GM18511 (cell line): Measurements from ENCODE around the gene CTU1.

ENCODE experiments used
- ATAC-seq: cut with Tn5 transposase; IDR thresholded peaks from one replicate; pipeline ENCODE4 v1.9.1; 2021; ENCODE audit warnings: mild to moderate bottlenecking, moderate library complexity; ENCODE audit not compliant: unreplicated experiment

Gene CTU1

DNA sequence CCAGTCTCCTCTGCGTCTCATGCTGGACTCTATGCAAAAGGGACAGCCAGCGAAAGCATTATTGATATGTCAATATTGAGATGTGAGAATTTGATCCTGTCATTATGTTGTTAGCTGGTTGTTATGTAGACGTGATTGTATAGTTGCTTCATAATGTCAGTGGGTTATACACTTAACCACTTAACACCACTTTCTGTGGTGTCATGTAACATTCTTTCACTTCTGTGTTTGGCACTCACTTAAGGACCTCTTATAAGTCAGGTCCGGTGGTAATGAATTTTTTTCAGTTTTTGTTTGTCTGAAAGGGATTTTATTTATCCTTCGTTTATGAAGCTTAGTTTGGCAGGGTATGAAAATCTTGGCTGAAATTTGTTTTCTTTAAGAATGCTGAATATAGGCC is 26.8 kb upstream of the CTU1 start:
- ATAC-seq: no peak

DNA sequence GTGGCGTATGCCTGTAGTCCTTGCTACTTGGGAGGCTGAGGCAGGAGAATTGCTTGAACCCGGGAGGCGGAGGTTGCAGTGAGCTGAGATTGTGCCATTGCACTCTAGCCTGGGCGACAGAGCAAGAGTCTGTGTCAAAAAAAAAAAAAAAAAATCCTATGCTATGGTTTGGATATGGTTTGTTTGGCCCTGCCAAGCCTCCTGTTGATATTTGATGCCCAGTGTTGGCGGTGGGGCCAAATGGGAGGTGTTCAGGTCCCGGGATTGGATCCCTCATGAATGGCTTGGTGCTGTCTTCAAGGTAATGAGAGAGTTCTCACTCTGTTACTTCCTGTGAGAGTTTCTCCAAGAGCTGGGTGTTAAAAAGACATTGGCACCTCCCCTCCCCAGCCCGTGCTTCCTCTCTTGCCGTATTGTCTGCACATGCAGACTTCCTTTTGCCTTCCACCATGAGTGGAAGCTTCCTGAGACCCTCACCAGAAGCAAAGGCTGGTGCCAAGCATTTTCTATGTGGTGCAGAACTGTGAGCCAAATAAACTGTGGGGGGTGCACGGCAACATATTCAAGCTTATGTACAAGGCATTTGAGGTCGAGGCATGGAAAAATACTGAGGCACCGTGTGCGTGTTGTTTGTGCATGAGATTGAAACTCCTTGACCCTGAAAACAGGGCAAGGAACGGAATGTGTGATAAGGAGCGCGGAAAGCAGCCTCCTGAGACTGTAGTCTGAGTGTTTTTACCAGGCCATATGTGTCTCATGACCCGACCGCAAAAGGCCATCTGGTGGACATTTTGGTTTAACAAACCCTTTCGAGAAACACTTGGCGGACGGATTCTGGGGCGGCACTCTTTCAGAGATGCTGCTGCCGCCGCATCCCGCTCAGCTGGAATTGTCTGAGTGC is 23.8 kb upstream of the CTU1 start:
- no peak for ATAC-seq

DNA sequence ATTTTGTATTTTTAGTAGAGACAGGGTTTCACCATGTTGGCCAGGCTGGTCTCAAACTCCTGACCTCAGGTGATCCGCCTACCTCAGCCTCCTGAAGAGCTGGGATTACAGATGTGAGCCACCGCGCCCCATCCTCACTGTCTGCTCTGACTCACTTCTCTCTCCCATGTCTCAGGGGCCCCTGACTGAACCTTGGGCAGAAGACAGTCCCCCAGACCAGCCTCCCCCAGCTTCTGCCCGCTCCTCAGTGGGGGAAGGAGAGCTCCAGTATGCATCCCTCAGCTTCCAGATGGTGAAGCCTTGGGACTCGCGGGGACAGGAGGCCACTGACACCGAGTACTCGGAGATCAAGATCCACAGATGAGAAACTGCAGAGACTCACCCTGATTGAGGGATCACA is 21.5 kb upstream of the CTU1 start:
- ATAC-seq: no peak

DNA sequence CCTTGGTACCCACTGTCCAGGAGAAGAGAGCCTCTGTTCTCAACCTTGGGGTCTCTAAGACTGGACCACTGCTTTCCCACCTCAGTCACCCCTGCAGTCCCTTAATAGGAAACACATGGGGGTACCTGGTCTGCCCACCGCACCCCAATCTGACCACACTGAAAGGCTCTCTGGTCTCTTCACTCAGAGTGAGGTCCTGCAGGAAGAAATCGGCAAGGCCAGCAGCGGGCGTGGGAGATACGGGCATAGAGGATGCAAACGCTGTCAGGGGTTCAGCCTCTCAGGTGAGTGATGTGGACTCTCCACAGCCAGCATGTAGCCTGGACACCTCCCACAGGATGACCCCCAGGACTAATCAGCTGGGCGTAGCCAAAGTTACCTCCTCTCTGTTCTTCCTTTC is 20.0 kb upstream of the CTU1 start:
- ATAC-seq: no peak

DNA sequence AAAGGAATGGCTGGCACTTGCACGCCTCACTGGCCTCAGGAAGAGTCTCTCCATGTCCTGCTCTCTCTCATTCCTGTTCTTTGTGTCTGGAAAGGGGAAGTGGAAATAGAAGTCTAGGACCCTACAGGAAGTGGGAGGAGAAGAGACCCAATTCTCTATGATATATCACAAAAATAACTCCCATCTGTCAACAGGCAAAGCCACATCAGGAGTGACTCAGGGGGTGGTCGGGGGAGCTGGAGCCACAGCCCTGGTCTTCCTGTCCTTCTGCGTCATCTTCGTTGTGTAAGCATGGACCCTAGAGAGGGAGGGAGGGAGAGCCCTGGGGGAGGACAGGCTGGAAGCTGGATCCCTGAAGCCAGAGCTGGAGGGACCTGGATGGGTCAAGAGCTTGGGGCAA is 19.5 kb upstream of the CTU1 start:
- no peak for ATAC-seq

DNA sequence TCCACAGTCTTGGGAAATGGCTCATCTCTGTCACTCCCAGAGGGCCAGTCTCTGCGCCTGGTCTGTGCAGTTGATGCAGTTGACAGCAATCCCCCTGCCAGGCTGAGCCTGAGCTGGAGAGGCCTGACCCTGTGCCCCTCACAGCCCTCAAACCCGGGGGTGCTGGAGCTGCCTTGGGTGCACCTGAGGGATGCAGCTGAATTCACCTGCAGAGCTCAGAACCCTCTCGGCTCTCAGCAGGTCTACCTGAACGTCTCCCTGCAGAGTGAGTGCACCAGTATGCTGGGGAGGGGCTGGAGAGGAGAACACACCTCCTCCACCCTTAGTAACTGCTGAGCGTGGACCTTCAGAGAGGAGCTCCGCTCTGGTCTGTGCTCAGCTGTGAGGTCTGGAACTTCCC is 18.8 kb upstream of the CTU1 start:
- ATAC-seq: no peak

DNA sequence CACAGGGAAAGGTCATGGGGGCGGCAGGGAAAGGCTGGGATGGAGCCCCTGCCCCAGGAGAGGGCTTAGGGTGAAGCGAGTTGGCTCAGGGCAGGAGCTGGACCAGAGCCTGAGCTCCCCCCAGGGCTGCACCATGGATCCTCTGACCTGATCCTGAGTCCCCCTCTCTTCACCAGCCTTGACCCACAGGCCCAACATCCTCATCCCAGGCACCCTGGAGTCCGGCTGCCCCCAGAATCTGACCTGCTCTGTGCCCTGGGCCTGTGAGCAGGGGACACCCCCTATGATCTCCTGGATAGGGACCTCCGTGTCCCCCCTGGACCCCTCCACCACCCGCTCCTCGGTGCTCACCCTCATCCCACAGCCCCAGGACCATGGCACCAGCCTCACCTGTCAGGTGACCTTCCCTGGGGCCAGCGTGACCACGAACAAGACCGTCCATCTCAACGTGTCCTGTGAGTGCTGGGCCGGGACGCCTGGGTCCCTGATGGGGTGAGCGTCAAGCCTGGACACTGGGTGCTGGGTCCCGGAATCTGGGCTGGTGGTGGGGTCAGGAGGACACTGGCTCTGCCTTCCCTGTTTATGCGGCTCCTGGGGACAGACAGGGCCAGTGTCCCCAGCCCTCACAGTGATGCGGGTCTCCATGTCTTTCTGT is 17.3 kb upstream of the CTU1 start:
- ATAC-seq: no peak

DNA sequence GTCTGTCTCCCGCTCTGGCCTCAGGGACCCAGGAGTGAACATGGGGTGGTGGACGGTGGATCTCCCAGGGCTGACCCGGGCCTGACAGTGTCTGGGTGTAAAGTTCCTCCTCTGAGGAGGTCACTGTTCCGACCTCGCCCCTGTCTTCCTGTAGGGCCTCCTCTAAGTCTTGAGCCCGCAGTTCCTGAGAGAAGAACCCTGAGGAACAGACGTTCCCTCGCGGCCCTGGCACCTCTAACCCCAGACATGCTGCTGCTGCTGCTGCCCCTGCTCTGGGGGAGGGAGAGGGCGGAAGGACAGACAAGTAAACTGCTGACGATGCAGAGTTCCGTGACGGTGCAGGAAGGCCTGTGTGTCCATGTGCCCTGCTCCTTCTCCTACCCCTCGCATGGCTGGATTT is 16.5 kb upstream of the CTU1 start, which contains the start of gene SIGLEC9:
Gene SIGLEC9, plus strand, starts transcription at position 178 of the 400 bp plus-strand sequence. Its CDS starts 69 bp downstream, at position 247.
- ATAC-seq: no peak

DNA sequence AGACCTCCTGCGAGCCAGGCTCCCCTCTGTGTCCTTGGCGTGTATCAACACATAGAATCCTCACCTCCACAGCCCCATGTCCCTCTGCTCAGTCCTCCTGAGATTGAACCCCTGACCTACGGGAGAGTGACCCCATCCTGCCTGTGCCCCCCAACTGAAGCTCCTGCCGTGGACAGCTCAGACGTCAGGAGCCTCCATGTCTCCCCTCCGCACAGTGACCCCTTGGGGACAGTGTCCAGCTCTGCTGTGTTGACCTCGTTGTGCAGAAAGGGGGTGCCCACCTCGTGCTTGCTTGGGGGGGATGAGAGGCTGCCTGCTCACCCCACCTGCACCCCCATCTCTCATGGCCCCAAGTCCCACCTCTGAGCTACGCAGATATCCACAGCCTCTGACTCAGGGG is 16.0 kb upstream of the CTU1 start:
- no peak for ATAC-seq

DNA sequence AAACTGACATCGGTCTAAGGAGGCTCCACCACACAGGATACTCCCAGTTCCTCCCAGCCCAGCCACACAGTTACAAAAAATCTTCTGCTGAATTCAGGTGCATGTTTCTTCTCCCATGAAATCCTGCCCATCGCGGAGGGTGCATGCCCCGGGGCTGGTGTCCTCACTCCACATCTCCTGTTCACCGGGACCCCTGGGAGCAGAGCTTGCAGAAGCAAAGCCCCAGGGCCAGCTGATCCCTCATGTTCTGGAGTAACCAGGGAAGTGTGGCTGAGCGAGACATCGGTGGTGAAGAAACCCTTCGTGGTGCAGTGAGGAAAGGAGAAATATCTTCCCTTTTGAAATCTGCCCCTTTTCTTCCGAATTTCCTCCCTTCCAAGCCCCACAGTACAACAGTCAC is 15.6 kb upstream of the CTU1 start:
- no peak for ATAC-seq

DNA sequence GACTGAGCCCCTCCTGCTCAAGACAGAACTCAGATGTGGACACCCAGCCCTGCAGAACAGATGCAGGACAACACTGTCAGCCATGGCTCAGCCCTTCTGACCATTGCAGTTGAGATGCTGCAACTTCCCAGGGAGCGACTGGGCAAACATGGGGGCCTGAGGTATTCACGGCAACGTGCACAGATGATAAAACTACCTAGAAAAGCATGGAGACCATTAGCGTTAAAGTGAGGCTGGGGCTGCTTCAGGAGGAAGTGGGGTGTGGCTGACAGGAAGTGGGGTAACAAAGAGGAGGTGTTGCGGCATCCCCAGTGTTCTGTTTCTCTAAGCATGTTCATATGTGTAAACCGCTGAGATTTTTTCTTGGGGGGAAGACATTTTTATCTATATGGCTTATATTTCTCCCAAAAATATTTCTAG is 15.2 kb upstream of the CTU1 start:
- no peak for ATAC-seq

DNA sequence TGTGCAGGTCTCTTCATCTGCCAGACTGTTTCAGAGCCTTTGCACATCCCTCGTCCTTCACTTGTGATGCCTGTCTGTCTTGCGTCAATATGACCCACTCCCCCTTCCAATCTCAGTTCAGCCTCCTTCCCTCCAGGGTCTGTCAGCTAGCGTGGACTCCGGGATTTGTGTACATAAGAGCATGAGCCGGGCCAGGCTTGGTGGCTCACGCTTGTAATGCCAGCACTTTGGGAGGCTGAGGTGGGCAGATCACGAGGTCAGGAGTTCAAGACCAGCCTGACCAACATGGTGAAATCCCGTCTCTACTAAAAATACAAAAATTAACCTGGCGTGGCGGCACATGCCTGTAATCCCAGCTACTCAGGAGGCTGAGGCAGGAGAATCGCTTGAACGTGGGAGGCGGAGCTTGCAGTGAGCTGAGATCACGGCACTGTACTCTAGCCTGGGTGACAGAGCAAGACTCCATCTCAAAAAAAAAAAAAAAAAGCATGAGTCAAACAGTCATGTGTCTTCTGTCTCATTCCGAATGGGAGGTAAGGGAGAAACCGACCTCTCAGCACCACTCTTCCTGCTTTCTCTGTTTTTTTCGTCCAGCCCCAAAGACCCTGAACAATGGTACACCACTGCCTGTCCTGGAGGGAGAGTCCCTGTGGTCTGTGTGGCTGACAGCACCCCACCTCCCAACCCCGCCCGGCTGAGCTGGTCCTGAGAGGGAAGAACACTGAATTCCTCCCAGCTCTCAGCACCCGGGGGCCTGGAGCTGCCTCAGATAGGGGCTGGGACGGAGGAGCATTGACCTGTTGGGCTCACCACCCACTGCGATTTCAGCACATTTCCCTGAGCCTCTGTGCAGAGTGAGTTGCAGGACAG is 14.1 kb upstream of the CTU1 start:
- no peak for ATAC-seq

DNA sequence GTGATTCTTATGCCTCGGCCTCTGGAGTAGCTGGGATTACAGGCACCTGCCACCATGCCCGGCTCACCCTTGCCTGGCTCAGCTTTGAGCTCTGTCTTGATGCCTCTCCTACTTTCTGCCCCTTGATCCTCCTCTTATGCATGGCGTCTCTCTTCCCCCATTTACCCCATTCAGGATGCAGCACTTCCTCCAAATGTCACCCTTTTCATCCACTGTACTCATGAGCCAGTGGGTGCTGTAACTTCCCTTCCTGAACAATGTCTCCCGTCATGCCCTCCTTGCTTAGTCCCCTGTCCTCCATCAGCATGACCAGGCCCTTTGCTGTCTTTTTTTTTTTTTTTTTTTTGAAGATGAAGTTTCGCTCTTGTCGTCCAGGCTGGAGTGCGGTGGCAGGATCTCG is 13.0 kb upstream of the CTU1 start:
- no peak for ATAC-seq

DNA sequence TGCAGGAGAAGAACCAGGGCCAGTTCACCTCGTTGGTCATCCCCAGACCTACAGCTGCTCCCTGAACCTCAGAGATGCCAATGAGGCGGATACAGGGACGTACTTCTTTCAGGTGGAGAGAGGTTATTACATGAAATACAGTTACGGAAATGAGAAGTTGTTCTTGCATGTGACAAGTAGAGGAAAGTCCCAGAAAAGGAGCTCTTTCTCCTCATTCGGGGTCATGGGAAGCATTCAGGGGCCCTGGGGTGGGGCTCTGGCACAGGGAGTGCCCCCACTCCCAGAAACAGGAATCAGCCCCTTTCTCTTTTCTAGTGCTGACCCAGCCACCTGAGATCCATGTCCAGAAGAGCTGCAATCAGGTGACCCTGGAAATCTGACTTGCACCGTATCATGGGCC is 12.0 kb upstream of the CTU1 start:
- no peak for ATAC-seq

DNA sequence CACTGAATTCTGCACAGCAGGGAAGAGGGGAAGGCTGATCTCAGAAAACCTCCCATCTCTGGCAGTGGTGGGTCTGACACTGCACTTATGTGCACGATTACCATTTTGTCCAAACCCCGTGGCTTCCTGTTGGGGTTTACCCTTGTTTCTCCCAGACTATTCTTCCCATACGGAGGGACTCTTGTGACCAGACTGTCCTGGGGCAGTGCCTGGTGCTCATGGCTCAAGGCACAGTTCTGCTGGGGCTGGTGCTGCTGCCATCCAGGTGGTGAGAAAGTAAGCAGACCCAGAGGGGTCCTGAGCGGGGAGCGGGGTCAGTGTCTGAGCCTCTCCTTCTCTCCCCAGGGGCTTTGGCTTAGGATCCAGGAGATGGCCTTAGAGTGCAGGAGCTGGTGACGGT is 11.4 kb upstream of the CTU1 start:
- no peak for ATAC-seq

DNA sequence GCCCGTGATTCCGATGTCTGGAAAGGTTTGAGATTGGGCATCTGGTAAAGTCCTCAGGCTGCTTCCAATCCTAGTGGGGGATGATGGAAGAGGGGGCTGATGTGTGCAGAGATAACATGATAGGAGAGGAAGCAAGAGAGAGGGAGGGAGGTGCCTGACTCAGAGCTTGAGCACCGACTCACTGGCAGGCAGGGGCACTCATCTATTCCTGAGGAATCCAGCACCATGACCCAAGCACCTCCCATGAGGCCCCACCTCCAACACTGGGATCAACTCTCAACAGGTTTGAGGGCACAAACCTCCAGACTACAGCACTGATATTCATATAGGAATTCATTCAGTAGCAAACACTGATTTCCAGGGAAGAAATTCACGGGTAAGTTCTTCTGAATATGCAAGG is 10.9 kb upstream of the CTU1 start:
- ATAC-seq: no peak

DNA sequence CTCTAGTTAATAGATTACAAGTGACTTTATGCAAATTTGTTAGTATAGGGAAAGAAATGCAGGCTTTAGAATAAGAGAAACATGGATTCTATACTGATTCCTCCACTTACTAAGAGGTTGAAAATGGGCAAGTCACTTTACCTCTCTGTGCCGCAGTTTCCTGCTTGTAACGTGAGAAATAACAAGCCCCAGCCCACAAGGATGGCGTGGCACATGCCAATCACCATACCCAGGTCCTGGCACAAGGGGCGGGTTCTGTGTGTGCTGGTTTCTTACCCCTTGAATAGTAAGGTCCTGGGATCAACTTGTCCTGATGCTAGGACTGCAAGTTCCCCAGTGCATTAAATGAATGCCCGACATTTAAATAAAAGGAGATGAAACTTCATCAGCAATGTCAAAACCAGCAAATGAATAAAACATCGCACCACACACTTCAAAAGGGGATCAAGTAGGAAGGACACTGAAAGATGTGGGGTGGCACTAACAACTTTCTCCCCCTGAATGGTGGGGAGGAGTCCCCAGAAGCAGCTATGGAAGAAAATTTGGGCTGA is 8.6 kb upstream of the CTU1 start:
- ATAC-seq: no peak

DNA sequence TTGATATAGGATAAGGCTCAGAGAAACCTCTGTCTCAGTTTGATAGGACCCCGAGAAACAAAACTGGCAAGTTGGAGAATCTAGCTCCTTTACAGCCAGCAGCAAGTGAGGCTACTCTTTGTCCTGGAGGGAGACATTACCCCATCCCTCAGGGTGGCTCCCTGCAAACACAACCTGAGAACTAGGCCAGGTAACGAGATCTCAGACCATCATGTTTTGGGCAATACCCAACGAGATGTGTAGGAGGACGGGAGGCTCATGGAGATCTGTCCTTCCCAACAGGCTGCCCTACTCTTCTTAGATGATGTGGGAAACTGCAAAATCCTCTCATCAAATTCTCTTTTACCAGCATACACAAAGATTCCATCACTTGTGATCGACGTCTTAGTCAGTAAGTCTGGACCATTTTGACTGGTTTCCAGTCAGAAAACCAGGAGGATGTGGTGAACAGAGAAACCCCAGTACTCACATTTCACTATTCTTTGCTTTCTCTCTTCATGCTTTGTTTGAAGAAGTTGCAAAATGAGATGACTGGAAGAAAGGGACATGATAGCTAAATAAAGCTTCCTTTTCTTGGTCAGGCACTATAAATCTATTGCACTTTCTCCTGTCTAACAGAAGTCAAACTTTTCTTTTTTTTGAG is 6.0 kb upstream of the CTU1 start:
- no peak for ATAC-seq

DNA sequence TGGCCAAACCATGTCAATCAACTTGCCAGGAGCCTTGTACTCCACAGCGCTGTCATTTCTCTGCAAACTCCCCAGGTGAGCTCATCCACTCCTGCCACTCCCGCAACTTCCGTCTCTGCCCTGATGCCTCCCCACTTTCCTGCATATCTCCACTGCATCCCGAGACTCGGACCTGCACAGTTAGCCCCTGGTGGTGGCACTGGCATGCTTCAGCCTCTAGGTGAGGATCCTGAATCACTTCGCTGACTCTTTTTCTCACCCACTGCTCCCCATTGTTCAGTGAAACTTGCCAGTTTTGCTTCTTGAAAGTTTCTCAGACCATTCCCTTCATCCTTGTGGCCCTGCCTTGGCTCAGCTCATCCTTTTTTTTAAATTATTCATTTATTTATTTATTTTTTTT is 3.4 kb upstream of the CTU1 start:
- ATAC-seq: no peak

DNA sequence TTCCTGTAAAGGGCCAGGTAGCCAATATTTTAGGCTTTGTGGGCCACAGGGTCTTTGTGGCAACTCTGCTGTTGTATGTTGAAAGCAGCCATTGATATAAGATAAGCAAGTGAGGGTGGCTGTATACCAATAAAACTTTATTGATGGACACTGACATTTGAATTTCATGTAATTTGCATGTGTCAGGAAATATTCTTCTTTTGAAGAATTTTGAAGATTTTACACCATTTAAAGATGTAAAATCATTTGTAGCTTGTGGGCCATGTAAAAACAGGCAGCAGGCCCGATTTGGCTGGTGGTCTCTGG is 2.4 kb upstream of the CTU1 start:
- no peak for ATAC-seq

DNA sequence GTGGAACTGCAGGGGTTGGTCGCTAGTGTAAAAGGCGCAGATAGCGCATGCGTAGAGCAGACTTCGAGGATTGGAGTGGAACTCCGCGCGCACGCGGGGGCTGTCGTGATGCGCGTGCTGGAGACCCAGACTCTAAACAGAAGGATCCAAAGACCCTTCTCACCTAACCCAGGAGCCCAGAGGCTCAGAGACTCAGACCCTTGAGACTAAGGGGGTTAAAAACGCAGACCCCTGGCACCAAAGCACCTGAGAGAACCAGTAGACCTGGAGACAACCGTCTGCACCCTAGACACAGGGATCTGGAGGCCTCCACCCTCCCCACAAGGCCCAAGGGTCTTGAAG is 567 bp upstream of the CTU1 start:
- peak; percentile 37 for ATAC-seq
